Endothelial cell of umbilical vein (primary cell): ENCODE measurements around the gene SH3GL1. TPM values are rescaled to one million over a fixed set of nuclear protein-coding genes. Genes with fewer than 3 reads are reported as not detected.

Experiments
- BruUV-seq: library from RNA; stranded (reverse); fragments of 400-500 nt; replicated peaks from 2 replicates; lab custom pipeline; 2021; lab: Mats Ljungman, UMichigan
- CTCF ChIA-PET: fragments of 300-600, 350-600 bp; sonication (Branson Sonifier 250); formaldehyde crosslinking; loops from one replicate; lab custom pipeline; 2021; ENCODE audit warnings: antibody characterized with exemption, inconsistent platforms; lab: Charles Lee
- POLR2A ChIA-PET: fragments of 300-600, 350-600 bp; sonication (Branson Sonifier 250); formaldehyde crosslinking; loops from one replicate; lab custom pipeline; 2021; ENCODE audit warnings: antibody characterized with exemption, inconsistent platforms; lab: Charles Lee
- DNase-seq: peaks from one replicate; pipeline ENCODE4 v3.0.0-alpha.2; 2011; ENCODE audit warnings: low read depth, low spot score
- FAIRE-seq: peaks from 2 replicates; lab custom pipeline; 2011; peaks lifted over from hg19 to GRCh38; lab: Jason Lieb, UNC
- H2AFZ ChIP-seq: 2 replicates; pipeline ENCODE4 v1.6.0; 2012; ENCODE audit warnings: low read depth, low read length, control low read depth, inconsistent platforms
- H3K27ac ChIP-seq: 2 replicates; pipeline ENCODE4 v1.5.1; 2011; ENCODE audit warnings: low read depth, mild to moderate bottlenecking, control low read depth, low read length, moderate library complexity; ENCODE audit not compliant: insufficient read depth
- H3K27me3 ChIP-seq, 2 experiments: 2 replicates each; pipeline versions ENCODE4 v1.6.0 to v1.6.1; 2011; ENCODE audit warnings: low read length in 2 of 2, mixed read lengths in 1 of 2; ENCODE audit not compliant: control insufficient read depth in 2 of 2, insufficient read depth in 2 of 2
- H3K36me3 ChIP-seq, 2 experiments: 2 replicates in 1 of 2; 3 replicates in 1 of 2; pipeline ENCODE4 v1.5.1; 2011; ENCODE audit warnings: low read length in 2 of 2, mild to moderate bottlenecking in 1 of 2, moderate library complexity in 1 of 2; ENCODE audit not compliant: control insufficient read depth in 2 of 2, insufficient read depth in 2 of 2; ENCODE audit errors: extremely low read depth in 1 of 2
- H3K4me1 ChIP-seq: 3 replicates; pipeline ENCODE4 v1.5.1; 2011; ENCODE audit warnings: mild to moderate bottlenecking, low read length; ENCODE audit not compliant: control insufficient read depth, insufficient read depth; ENCODE audit errors: extremely low read depth
- H3K4me2 ChIP-seq: 2 replicates; pipeline ENCODE4 v1.6.1; 2011; ENCODE audit warnings: low read length, control low read depth, mixed read lengths; ENCODE audit not compliant: insufficient read depth
- H3K4me3 ChIP-seq, 3 experiments: fragments of 200-600 bp in 1 of 3; sonication (generic), shearing (Covaris generic) in 1 of 3; replicated peaks in 1 of 3; 2 replicates each; pipeline ENCODE4 v1.5.1; 2011 to 2016; ENCODE audit warnings: control low read depth in 3 of 3, low read length in 3 of 3, mild to moderate bottlenecking in 2 of 3, inconsistent platforms in 1 of 3, low read depth in 1 of 3, moderate library complexity in 1 of 3; ENCODE audit not compliant: insufficient read depth in 1 of 3
- H3K79me2 ChIP-seq: 2 replicates; pipeline ENCODE4 v1.6.0; 2012; ENCODE audit warnings: low read length, inconsistent platforms; ENCODE audit not compliant: control insufficient read depth, insufficient read depth
- H3K9ac ChIP-seq: replicated peaks from 2 replicates; pipeline ENCODE3; 2011; ENCODE audit warnings: low read length, control low read depth; ENCODE audit not compliant: insufficient read depth; ENCODE audit errors: extremely low read depth
- H3K9me1 ChIP-seq: replicated peaks from 3 replicates; pipeline ENCODE4 v1.6.0; 2011; ENCODE audit warnings: mild to moderate bottlenecking, low read length; ENCODE audit not compliant: control insufficient read depth, insufficient read depth; ENCODE audit errors: extremely low read depth
- H3K9me3 ChIP-seq: replicated peaks from 2 replicates; pipeline ENCODE4 v1.5.1; 2012; ENCODE audit warnings: low read length, inconsistent platforms; ENCODE audit not compliant: control insufficient read depth, insufficient read depth
- H4K20me1 ChIP-seq: replicated peaks from 2 replicates; pipeline ENCODE3; 2011; ENCODE audit warnings: mild to moderate bottlenecking, low read length; ENCODE audit not compliant: control insufficient read depth, insufficient read depth; ENCODE audit errors: extremely low read depth
- FOS ChIP-seq: IDR thresholded peaks from 2 replicates; pipeline ENCODE4 v1.6.1; 2011; ENCODE audit warnings: mild to moderate bottlenecking, low read length, moderate library complexity, borderline replicate concordance; ENCODE audit not compliant: insufficient read depth
- MYC ChIP-seq: IDR thresholded peaks from one replicate; pipeline ENCODE4 v1.6.1; 2011; ENCODE audit warnings: mild to moderate bottlenecking, low read depth, low read length
- POLR2A ChIP-seq: IDR thresholded peaks from 2 replicates; pipeline ENCODE4 v1.6.1; 2012; ENCODE audit warnings: low read depth, mild to moderate bottlenecking, control low read depth, low read length
- dilution Hi-C: fragments of 300-500 bp; cut with MboI; formaldehyde crosslinking; loops from one replicate; pipeline ENCODE4 v1.15.0; 2019; ENCODE audit warnings: low sequenced_read_pairs; ENCODE audit not compliant: extremely low pct_ligation_motif_present
- intact Hi-C: fragments of 100-400 bp; cut with micrococcal nuclease; formaldehyde crosslinking; loops from one replicate; pipeline ENCODE4 v1.10.0; 2022
- polyA plus RNA-seq, 4 experiments: library from polyadenylated mRNA; depleted of rRNA in 3 of 4; stranded (reverse) in 3 of 4; unstranded in 1 of 4; fragments of >200 nt; gene quantifications; 2 replicates each; pipeline versions ENCODE4 v1.2.1 to v1.2.3, GENCODE V29; 2011 to 2012; ENCODE audit warnings: missing spikeins in 1 of 4
- total RNA-seq: library from RNA; stranded (reverse); gene quantifications from 2 replicates; pipeline ENCODE4 v1.2.3, GENCODE V29; 2021
- TF ChIP-seq, protein P1 (sequence below), 2 donors: IDR thresholded peaks; 1 replicate in 1 of 2; 2 replicates in 1 of 2; pipeline ENCODE4 v1.5.1; 2011; ENCODE audit warnings: low read length in 2 of 2, mild to moderate bottlenecking in 2 of 2, moderate library complexity in 2 of 2, control low read depth in 1 of 2, inconsistent platforms in 1 of 2, low read depth in 1 of 2; ENCODE audit not compliant: insufficient read depth in 1 of 2; ENCODE audit errors: extremely low read depth in 1 of 2
- TF ChIP-seq, protein P2 (sequence below): IDR thresholded peaks from 2 replicates; pipeline ENCODE4 v1.6.1; 2011; ENCODE audit not compliant: insufficient read depth, insufficient read length

SH3GL1 gene
- total and polyA plus RNA-seq, 2 donors (not counting 3 experiments of a cell fraction or from before 2014, with no cell fraction given) = 143 to 145 TPM

DNA sequence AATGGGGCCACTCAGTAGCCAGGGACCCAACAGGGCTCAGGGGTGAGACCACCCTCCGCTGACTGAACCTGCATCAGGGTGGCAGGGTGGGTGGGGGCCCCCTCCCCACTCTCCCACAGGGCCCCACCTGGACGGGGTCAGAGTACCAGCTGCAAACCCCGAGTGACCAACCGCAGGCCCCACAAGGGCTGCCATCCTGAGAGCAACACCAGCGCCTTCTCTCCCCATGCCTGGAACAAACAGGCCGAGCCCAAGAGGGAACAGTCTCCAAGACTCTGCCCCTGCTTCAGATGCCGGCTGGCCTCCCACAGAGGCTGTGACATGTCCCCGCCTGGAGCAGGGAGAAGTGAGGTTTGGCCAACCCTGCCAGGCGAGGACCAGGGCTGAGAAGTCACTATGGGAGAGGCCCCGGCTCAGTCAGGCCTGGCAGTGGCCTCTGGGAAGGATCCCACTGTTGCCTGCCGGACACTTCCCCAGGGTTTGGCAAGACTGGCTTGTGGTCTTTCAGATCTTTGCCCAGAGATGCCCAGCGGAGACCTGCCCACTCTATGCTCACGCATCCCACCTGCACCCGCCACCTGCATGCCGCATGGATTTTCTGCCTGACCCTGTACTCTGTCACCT lies 29.8 kb downstream of the SH3GL1 start:
- dilution Hi-C loops = no loop called here
- Histone ChIP-seq H3K4me2 (no peak overlapping the region), H3K4me1 (peaks cover 39% of the 10 kb centered on the region), H3K27ac (no peak overlapping the region), H3K9ac (no peak overlapping the region), H3K9me3 (no peaks in the 10 kb centered on the region), H3K4me3 (no peak overlapping the region), H3K79me2 (peaks cover 79% of the 10 kb centered on the region), H3K9me1 (no peaks in the 10 kb centered on the region), H4K20me1 (no peaks in the 10 kb centered on the region), H2AFZ (no peak overlapping the region), H3K36me3 (peaks cover 0 to 24% of the 10 kb centered on the region in 2 experiments), H3K27me3 (no peaks in the 10 kb centered on the region)
- ChIA-PET POLR2A (interaction anchor here (0.5 kb wide), 1 partner anchor 42 kb away, joined by 3 read pairs; no protein-coding TSS in a partner anchor), CTCF (interaction anchor here (0.6 to 2.4 kb wide), 24 partner anchors 9 to 265 kb away, joined by 3 to 43 read pairs (median 6); partner anchors contain the start of genes CHAF1A, HDGFL2, MPND and SH3GL1)
- BruUV-seq = no TSS peak
- intact Hi-C loops = loop anchor here (1.0 kb wide), 1 partner anchor 30 kb away; the partner anchor contains the start of gene SH3GL1
- no peak for FAIRE-seq
- no peak for DNase-seq
- TF ChIP-seq POLR2A = no peak
- TF ChIP-seq, protein P1, sequence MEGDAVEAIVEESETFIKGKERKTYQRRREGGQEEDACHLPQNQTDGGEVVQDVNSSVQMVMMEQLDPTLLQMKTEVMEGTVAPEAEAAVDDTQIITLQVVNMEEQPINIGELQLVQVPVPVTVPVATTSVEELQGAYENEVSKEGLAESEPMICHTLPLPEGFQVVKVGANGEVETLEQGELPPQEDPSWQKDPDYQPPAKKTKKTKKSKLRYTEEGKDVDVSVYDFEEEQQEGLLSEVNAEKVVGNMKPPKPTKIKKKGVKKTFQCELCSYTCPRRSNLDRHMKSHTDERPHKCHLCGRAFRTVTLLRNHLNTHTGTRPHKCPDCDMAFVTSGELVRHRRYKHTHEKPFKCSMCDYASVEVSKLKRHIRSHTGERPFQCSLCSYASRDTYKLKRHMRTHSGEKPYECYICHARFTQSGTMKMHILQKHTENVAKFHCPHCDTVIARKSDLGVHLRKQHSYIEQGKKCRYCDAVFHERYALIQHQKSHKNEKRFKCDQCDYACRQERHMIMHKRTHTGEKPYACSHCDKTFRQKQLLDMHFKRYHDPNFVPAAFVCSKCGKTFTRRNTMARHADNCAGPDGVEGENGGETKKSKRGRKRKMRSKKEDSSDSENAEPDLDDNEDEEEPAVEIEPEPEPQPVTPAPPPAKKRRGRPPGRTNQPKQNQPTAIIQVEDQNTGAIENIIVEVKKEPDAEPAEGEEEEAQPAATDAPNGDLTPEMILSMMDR (IDR thresholded peaks at IDR 0.05; ENCODE audit: extremely low read depth in 1 of 2, insufficient read depth in 1 of 2, low read depth in 1 of 2, low read length in 2 of 2) = no peak
- TF ChIP-seq, protein P2, sequence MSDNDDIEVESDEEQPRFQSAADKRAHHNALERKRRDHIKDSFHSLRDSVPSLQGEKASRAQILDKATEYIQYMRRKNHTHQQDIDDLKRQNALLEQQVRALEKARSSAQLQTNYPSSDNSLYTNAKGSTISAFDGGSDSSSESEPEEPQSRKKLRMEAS = no peak
- TF ChIP-seq MYC = no peak
- TF ChIP-seq FOS = no peak
